Common myeloid progenitor, CD34-positive (primary cell): ENCODE data around the gene RPS27.
"Not testable (repeated sequence)": the region's sequence is repeated elsewhere in the genome, so short reads cannot be mapped to it uniquely, and the experiment has no call there.

Source experiments
- CTCF ChIA-PET: fragments of 350-600 bp; sonication (Branson Sonifier 250); formaldehyde crosslinking; loops from one replicate; lab custom pipeline; 2021; ENCODE audit warnings: antibody characterized with exemption; lab: Charles Lee
- POLR2A ChIA-PET: fragments of 350-600 bp; sonication (Branson Sonifier 250); formaldehyde crosslinking; loops from one replicate; lab custom pipeline; 2021; ENCODE audit warnings: antibody characterized with exemption; lab: Charles Lee
- DNase-seq, 3 donors: peaks; one replicate each; pipeline versions ENCODE4 v3.0.0 to v3.0.0-alpha.2; 2013
- H3K27ac ChIP-seq, 2 experiments: 1 replicate in 1 of 2; 2 replicates in 1 of 2; pipeline ENCODE4 v1.7.0; 2013; ENCODE audit warnings: inconsistent platforms in 2 of 2, low read length in 2 of 2, mild to moderate bottlenecking in 2 of 2, low read depth in 1 of 2, moderate library complexity in 1 of 2; ENCODE audit not compliant: severe bottlenecking in 2 of 2, insufficient read depth in 1 of 2, poor library complexity in 1 of 2
- H3K27me3 ChIP-seq, 5 experiments: replicated peaks in 2 of 5; 1 replicate in 3 of 5; 2 replicates in 2 of 5; pipeline versions ENCODE4 v1.6.1 to v1.7.0; 2013; ENCODE audit warnings: low read length in 4 of 5, mild to moderate bottlenecking in 2 of 5, moderate library complexity in 2 of 5, inconsistent platforms in 1 of 5; ENCODE audit not compliant: insufficient read depth in 5 of 5, control insufficient read depth in 4 of 5
- H3K36me3 ChIP-seq, 4 experiments: 1 replicate in 2 of 4; 2 replicates in 2 of 4; pipeline versions ENCODE4 v1.6.1 to v1.7.0; 2013; ENCODE audit warnings: low read length in 3 of 4, control low read depth in 1 of 4, mild to moderate bottlenecking in 1 of 4; ENCODE audit not compliant: control insufficient read depth in 4 of 4, insufficient read depth in 4 of 4
- H3K4me1 ChIP-seq, 4 experiments: 1 replicate in 3 of 4; 2 replicates in 1 of 4; pipeline versions ENCODE4 v1.6.1 to v1.7.1; 2013; ENCODE audit warnings: low read length in 3 of 4, mild to moderate bottlenecking in 3 of 4, control low read depth in 1 of 4, inconsistent platforms in 1 of 4, moderate library complexity in 1 of 4; ENCODE audit not compliant: control insufficient read depth in 4 of 4, insufficient read depth in 4 of 4; ENCODE audit errors: control extremely low read depth in 1 of 4
- H3K4me3 ChIP-seq, 7 experiments: 1 replicate in 4 of 7; 2 replicates in 3 of 7; pipeline versions ENCODE4 v1.5.1 to v1.7.0; 2013; ENCODE audit warnings: mild to moderate bottlenecking in 7 of 7, low read length in 6 of 7, moderate library complexity in 6 of 7, inconsistent platforms in 2 of 7, low read depth in 2 of 7, control low read depth in 1 of 7; ENCODE audit not compliant: insufficient read depth in 4 of 7, control insufficient read depth in 1 of 7; ENCODE audit errors: extremely low read depth in 1 of 7
- H3K9me3 ChIP-seq, 5 experiments: 1 replicate in 4 of 5; 2 replicates in 1 of 5; pipeline versions ENCODE4 v1.6.1 to v1.7.1; 2013; ENCODE audit warnings: low read length in 4 of 5, mild to moderate bottlenecking in 2 of 5, inconsistent platforms in 1 of 5, low read depth in 1 of 5, moderate library complexity in 1 of 5; ENCODE audit not compliant: control insufficient read depth in 4 of 5, insufficient read depth in 2 of 5; ENCODE audit errors: control extremely low read depth in 1 of 5
- WGBS: methylation state at CpG from one replicate; pipeline ENCODE4 v1.1.5; 2013; ENCODE audit not compliant: insufficient coverage; 5-methylcytosine and 5-hydroxymethylcytosine counted together

RPS27 gene

GRCh38 chr1:153991806-153992205, 1.2 kb downstream of the RPS27 start:
- Histone ChIP-seq H3K9me3 (no peaks in the 10 kb centered on the region), H3K4me1 (peaks cover 10 to 23% (median 18%) of the 10 kb centered on the region in 4 experiments), H3K27ac (peak overlapping the region in 1 of 2 experiments; percentile 100), H3K36me3 (peaks cover 6 to 40% (median 22%) of the 10 kb centered on the region in 4 experiments), H3K4me3 (peak overlapping the region in 6 of 7 experiments; percentile 90 to 100 (median 95)), H3K27me3 (no peaks in the 10 kb centered on the region)
- CTCF ChIA-PET: interaction anchor here (1.1 to 1.6 kb wide), 2 partner anchors 19 to 334 kb away, joined by 3 to 4 read pairs; no protein-coding TSS in a partner anchor
- DNase-seq: no peak
- 100% methylated on average over 1 of the region's 2 CpGs for WGBS
- POLR2A ChIA-PET: interaction anchor here (1.5 to 2.0 kb wide), 2 partner anchors 25 to 46 kb away, joined by 3 to 12 read pairs; partner anchors contain the start of gene CREB3L4

GRCh38 chr1:153995202-153995601, 4.6 kb downstream of the RPS27 start:
- H3K36me3 ChIP-seq: peaks cover 6 to 40% (median 22%) of the 10 kb centered on the region in 4 experiments
- 100% methylated on average over 2 of the region's 3 CpGs for WGBS
- H3K27me3 ChIP-seq: no peaks in the 10 kb centered on the region
- no peak for DNase-seq
- ChIA-PET POLR2A (interaction anchor here (0.6 kb wide), 1 partner anchor 1574 kb away, joined by 4 read pairs; no protein-coding TSS in a partner anchor), CTCF (no interaction called here)
- H3K4me3 ChIP-seq: no peak overlapping the region
- peaks cover 10 to 19% (median 16%) of the 10 kb centered on the region in 4 experiments for H3K4me1 ChIP-seq
- H3K27ac ChIP-seq: no peak overlapping the region
- H3K9me3 ChIP-seq: no peaks in the 10 kb centered on the region

- H3K27me3 ChIP-seq: no peaks in the 10 kb centered on the region
- H3K36me3 ChIP-seq: peaks cover 6 to 40% (median 22%) of the 10 kb centered on the region in 4 experiments
- WGBS: 98% methylated on average over 11 of the region's 11 CpGs
- DNase-seq: no peak
- H3K9me3 ChIP-seq: no peaks in the 10 kb centered on the region
- POLR2A ChIA-PET: no interaction called here
- no peak overlapping the region for H3K4me3 ChIP-seq
- CTCF ChIA-PET: no interaction called here
- no peak overlapping the region for H3K27ac ChIP-seq
- peaks cover 10 to 19% (median 15%) of the 10 kb centered on the region in 4 experiments for H3K4me1 ChIP-seq
These were observed 5.1 kb downstream of the RPS27 start for GRCh38 chr1:153995640-153996039.

- H3K27ac ChIP-seq, H3K4me3 ChIP-seq, CTCF ChIA-PET, POLR2A ChIA-PET, DNase-seq, H3K9me3 ChIP-seq, H3K27me3 ChIP-seq: not testable (repeated sequence)
- H3K36me3 ChIP-seq: peaks cover 6 to 32% (median 21%) of the 10 kb centered on the region in 4 experiments
- 96% methylated on average over 3 of the region's 10 CpGs for WGBS
- H3K4me1 ChIP-seq: peaks cover 2 to 12% (median 7%) of the 10 kb centered on the region in 4 experiments
These were observed 6.3 kb downstream of the RPS27 start for GRCh38 chr1:153996882-153997281.

GRCh38 chr1:154000420-154000819, 9.9 kb downstream of the RPS27 start:
- no peaks in the 10 kb centered on the region for H3K27me3 ChIP-seq
- H3K9me3 ChIP-seq: no peaks in the 10 kb centered on the region
- H3K27ac ChIP-seq: no peak overlapping the region
- no peaks in the 10 kb centered on the region for H3K4me1 ChIP-seq
- ChIA-PET POLR2A (no interaction called here), CTCF (interaction anchor here (0.6 kb wide), 1 partner anchor 105 kb away, joined by 3 read pairs; no protein-coding TSS in a partner anchor)
- no peak overlapping the region for H3K4me3 ChIP-seq
- WGBS: 100% methylated on average over 1 of the region's 4 CpGs
- peaks cover 0 to 4% (median 2%) of the 10 kb centered on the region in 4 experiments for H3K36me3 ChIP-seq
- DNase-seq: no peak

- POLR2A ChIA-PET: no interaction called here
These were observed 15.6 kb downstream of the RPS27 start for GRCh38 chr1:154006136-154006535.

GRCh38 chr1:154012129-154012528, 21.6 kb downstream of the RPS27 start:
- H3K27ac ChIP-seq: no peak overlapping the region
- H3K36me3 ChIP-seq: no peaks in the 10 kb centered on the region
- H3K4me3 ChIP-seq: no peak overlapping the region
- 100% methylated on average over 1 of the region's 1 CpG for WGBS
- POLR2A ChIA-PET: no interaction called here
- CTCF ChIA-PET: interaction anchor here (0.7 kb wide), 1 partner anchor 10 kb away, joined by 3 read pairs; no protein-coding TSS in a partner anchor
- H3K27me3 ChIP-seq: no peaks in the 10 kb centered on the region
- no peaks in the 10 kb centered on the region for H3K4me1 ChIP-seq
- no peaks in the 10 kb centered on the region for H3K9me3 ChIP-seq
- no peak for DNase-seq

More at GRCh38 chr1:154006136-154006535, 15.6 kb downstream of the RPS27 start:
- H3K4me1 ChIP-seq: no peaks in the 10 kb centered on the region
- H3K36me3 ChIP-seq: no peaks in the 10 kb centered on the region
- H3K27ac ChIP-seq: no peak overlapping the region
- CTCF ChIA-PET: no interaction called here
- H3K27me3 ChIP-seq: no peaks in the 10 kb centered on the region
- no peaks in the 10 kb centered on the region for H3K9me3 ChIP-seq
- no CpG with 5 or more reads among the region's 3 CpGs for WGBS
- H3K4me3 ChIP-seq: no peak overlapping the region
- DNase-seq: no peak
